Ovary (tissue), 9 donors: ENCODE measurements around the gene PSRC1. TPM values are rescaled to one million over a fixed set of nuclear protein-coding genes. Genes with fewer than 3 reads are reported as not detected.
"Not testable (repeated sequence)": the region's sequence is repeated elsewhere in the genome, so short reads cannot be mapped to it uniquely, and the experiment has no call there.

Experiments used
- DNase-seq, 5 donors: peaks; one replicate each; pipeline ENCODE4 v3.0.0-alpha.2; 2019 to 2020
- H3K27ac ChIP-seq, 2 donors: fragments of 200-600 bp; one replicate each; pipeline versions ENCODE4 v1.5.1 to v1.8.0; 2019 to 2022
- H3K27me3 ChIP-seq: fragments of 200-600 bp; one replicate; pipeline ENCODE4 v1.8.0; 2022
- H3K36me3 ChIP-seq: fragments of 200-600 bp; sonication (generic); one replicate; pipeline ENCODE4 v1.5.1; 2019
- H3K4me1 ChIP-seq: one replicate; pipeline ENCODE4 v1.8.1; 2013; ENCODE audit warnings: mild to moderate bottlenecking, moderate library complexity; ENCODE audit not compliant: insufficient read depth
- H3K4me3 ChIP-seq: fragments of 200-600 bp; sonication (generic); one replicate; pipeline ENCODE4 v1.5.1; 2017
- H3K9me3 ChIP-seq, 2 donors: fragments of 200-600 bp in 1 of 2; sonication (generic) in 1 of 2; one replicate each; pipeline versions ENCODE4 v1.5.1 to v1.8.1; 2013 to 2019; ENCODE audit warnings: mild to moderate bottlenecking in 1 of 2, moderate library complexity in 1 of 2
- EP300 ChIP-seq: sonication (generic); formaldehyde crosslinking; IDR thresholded peaks from one replicate; pipeline ENCODE4 v1.6.1; 2017; ENCODE audit warnings: antibody characterized with exemption
- POLR2A ChIP-seq: fragments of 450-650 bp; IDR thresholded peaks from one replicate; pipeline ENCODE4 v1.6.1; 2017; ENCODE audit warnings: antibody characterized with exemption, mild to moderate bottlenecking, moderate library complexity
- WGBS, 3 donors: extraction: QIAGEN DNeasy Blood & Tissue Kit in 1 of 3; methylation state at CpG; one replicate each; pipeline versions ENCODE4 v1.1.5 to v1.1.7; 2013 to 2017; 5-methylcytosine and 5-hydroxymethylcytosine counted together
- intact Hi-C, 4 donors: fragments of 100-400 bp; cut with DNase I; formaldehyde crosslinking; loops; one replicate each; pipeline versions ENCODE4 v1.11.0 to v1.15.1; 2022 to 2023
- polyA plus RNA-seq, 2 donors: library from polyadenylated mRNA; stranded (reverse); fragments of 200-250 nt in 1 of 2; fragments of 350-450 nt in 1 of 2; fragmentation: Illumina TruSeq in 1 of 2; extraction: RNeasy Lipid Tissue Mini Kit (QIAGEN cat#74804) in 1 of 2; gene quantifications; one replicate each; pipeline ENCODE4 v1.2.3, GENCODE V29; 2013 to 2014
- total RNA-seq, 7 donors: library from RNA; depleted of rRNA in 2 of 7; stranded (reverse); fragments of >200 nt in 2 of 7; fragmentation: NEBNext Ultra II Directional in 3 of 7; extraction: Animal tissue kit (Norgen Biotek cat#: 25700) in 3 of 7; gene quantifications; one replicate each; pipeline versions ENCODE4 v1.1.0 to v1.2.4, GENCODE V29; 2016 to 2023
- TF ChIP-seq, protein P1 (sequence below), 3 donors: fragments of 450-650 bp in 2 of 3; fragments of 200-600 bp in 1 of 3; IDR thresholded peaks; one replicate each; pipeline versions ENCODE4 v1.5.1 to v1.8.0; 2016 to 2022; ENCODE audit warnings: antibody characterized with exemption in 3 of 3, mild to moderate bottlenecking in 1 of 3
- donor health status: DM: no; HTN: no; CAD: no; lungs with moderate emphysema.
- donor health status: DM: no; HTN: no; CAD: no.
- donor health status: Bipolar disorder and iron deficiency.
- donor health status: DM: yes; HTN: yes; CAD: no.
- donor health status: DM: no; HTN: no; CAD: no.
- donor health status: DM: yes; HTN: yes; CAD: no.

PSRC1 gene
- total and polyA plus RNA-seq, 9 donors, result 1.0 to 8.1 (median 5.3) TPM

DNA sequence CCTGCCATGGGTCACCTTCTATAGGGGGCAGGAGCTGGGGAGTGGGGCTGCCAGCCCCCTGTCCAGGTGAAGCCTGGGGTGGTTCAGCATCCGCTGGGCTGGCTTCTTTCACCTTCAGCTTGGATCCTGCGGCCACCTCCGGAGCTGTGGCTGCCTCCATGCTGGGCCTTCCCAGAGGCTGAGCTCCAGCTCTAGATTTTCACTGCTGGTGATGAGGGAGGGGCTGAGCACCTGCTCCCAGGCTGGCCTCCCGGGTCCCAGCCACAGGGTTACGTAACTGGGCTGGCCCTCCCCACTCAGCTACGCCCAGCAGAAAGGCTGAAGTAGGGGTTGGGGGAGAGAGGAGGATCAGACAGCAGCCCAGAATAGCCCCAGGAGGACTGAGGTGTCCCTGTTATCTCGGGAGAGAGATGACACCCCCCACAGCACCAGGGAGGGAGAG lies 23.9 kb upstream of the PSRC1 start, which contains the start of gene MYBPHL:
MYBPHL (minus strand) TSS at position 180 of the 442 bp plus-strand sequence; CDS start at position 160, 20 bp downstream.
- no peak within 1 kb of the TSS for H3K4me3 ChIP-seq
- intact Hi-C loops, result loop anchor here in 1 of 4 donors (2.0 kb wide), 1 partner anchor 20 kb away; no protein-coding TSS in a partner anchor
- no peaks in the 10 kb centered on the region for H3K27me3 ChIP-seq
- TF ChIP-seq POLR2A (no peak), EP300 (no peak)
- TF ChIP-seq, protein P1, sequence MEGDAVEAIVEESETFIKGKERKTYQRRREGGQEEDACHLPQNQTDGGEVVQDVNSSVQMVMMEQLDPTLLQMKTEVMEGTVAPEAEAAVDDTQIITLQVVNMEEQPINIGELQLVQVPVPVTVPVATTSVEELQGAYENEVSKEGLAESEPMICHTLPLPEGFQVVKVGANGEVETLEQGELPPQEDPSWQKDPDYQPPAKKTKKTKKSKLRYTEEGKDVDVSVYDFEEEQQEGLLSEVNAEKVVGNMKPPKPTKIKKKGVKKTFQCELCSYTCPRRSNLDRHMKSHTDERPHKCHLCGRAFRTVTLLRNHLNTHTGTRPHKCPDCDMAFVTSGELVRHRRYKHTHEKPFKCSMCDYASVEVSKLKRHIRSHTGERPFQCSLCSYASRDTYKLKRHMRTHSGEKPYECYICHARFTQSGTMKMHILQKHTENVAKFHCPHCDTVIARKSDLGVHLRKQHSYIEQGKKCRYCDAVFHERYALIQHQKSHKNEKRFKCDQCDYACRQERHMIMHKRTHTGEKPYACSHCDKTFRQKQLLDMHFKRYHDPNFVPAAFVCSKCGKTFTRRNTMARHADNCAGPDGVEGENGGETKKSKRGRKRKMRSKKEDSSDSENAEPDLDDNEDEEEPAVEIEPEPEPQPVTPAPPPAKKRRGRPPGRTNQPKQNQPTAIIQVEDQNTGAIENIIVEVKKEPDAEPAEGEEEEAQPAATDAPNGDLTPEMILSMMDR (IDR thresholded peaks at IDR 0.05), result no peak
- WGBS, 3 donors, result 76 to 80% (median 79%) methylated on average over 5 to 7 of the region's 7 CpGs
- DNase-seq, result no peak
- H3K27ac ChIP-seq, result no peak within 1 kb of the TSS
- H3K36me3 ChIP-seq, result no peaks in the 10 kb centered on the region
- H3K4me1 ChIP-seq, result no peaks in the 10 kb centered on the region
- no peaks in the 10 kb centered on the region for H3K9me3 ChIP-seq

DNA sequence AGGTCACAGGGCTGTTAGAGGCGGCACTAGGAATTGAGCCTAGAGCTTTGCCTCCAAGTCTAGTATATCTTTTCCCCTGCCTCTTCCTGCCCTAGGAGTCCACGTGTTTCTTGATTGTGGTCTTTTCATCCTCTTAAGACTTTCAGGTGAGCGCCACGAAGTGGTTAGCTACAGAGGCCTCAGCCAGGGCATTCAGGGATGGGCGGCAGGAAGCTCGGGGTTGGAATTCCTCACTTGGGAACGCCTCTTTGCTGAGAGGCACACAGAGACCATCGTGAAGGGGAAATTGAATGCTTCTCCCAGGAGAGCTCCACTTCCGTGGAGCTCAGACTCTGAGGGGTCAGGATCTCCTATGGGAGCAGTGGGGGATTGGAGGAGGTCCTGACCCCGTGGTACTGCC lies 23.0 kb upstream of the PSRC1 start:
- H3K9me3 ChIP-seq, H3K27ac ChIP-seq, H3K36me3 ChIP-seq, DNase-seq, H3K4me3 ChIP-seq, H3K27me3 ChIP-seq, H3K4me1 ChIP-seq: not testable (repeated sequence)
- intact Hi-C loops, result loop anchor here in 1 of 4 donors (2.0 kb wide), 1 partner anchor 19 kb away; no protein-coding TSS in a partner anchor
- 35 to 50% (median 38%) methylated on average over 10 of the region's 10 CpGs for WGBS, 3 donors

DNA sequence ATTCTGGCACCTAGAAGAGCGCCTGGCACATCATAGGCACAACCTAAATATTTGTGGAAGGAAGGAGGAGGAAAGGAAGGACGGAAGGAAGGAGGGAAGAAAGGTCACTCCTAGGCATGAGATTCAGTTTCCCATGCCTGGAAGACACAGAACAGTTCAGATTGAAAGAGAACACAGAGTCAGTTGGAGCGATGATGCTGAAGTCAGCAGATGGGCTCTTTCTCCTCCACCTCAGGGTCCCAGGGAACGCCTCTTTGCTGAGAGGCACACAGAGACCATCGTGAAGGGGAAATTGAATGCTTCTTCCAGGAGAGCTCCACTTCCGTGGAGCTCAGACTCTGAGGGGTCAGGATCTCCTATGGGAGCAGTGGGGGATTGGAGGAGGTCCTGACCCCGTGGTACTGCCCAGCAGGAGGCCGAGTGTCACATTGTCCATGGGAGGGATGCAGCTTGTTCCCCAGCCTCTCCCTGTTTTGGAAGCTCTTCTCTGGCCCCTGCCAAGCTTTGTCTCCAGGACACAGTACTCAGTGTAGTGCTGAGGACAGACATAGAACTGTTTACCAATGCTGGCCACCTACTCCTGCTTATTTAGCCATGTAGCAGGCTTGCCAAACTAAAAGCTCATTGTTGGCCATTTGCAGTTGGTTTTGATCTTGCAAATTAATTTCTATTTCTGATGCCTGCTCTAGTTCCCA lies 21.4 kb upstream of the PSRC1 start:
- no peaks in the 10 kb centered on the region for H3K9me3 ChIP-seq
- H3K4me3 ChIP-seq, result no peak overlapping the region
- H3K4me1 ChIP-seq, result no peaks in the 10 kb centered on the region
- intact Hi-C loops, result no loop called here
- no peak for DNase-seq
- H3K36me3 ChIP-seq, result no peaks in the 10 kb centered on the region
- TF ChIP-seq, protein P1 (IDR thresholded peaks at IDR 0.05), result no peak
- no peak for TF ChIP-seq POLR2A
- no peak for TF ChIP-seq EP300
- H3K27ac ChIP-seq, result no peak overlapping the region
- H3K27me3 ChIP-seq, result no peaks in the 10 kb centered on the region
- WGBS, 3 donors, result 65 to 72% (median 69%) methylated on average over 8 of the region's 8 CpGs

DNA sequence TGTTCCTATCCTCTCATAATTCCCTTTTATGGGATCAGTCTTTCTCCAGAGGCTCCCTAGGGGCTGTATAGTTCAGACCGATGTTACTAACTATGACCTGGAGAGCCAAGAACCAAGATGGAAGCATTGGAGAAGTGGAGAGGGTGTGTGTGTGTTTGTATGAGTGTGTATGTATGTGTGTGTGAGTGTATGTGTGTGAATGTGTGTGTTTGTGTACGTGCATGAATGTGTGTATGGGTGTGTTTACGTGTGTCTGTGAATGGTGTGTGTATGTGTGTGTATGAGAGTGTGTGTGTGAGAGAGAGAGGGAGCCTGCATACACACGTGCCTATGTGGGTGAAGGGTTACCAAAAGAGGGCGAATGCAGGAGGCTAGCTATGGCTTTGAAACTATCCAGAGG lies 18.9 kb upstream of the PSRC1 start:
- peaks cover 1% of the 10 kb centered on the region for H3K4me1 ChIP-seq
- intact Hi-C loops, result no loop called here
- no peak overlapping the region for H3K4me3 ChIP-seq
- H3K27me3 ChIP-seq, result no peaks in the 10 kb centered on the region
- no peak overlapping the region for H3K27ac ChIP-seq
- TF ChIP-seq, protein P1 (IDR thresholded peaks at IDR 0.05), result no peak
- TF ChIP-seq EP300 (no peak), POLR2A (no peak)
- 82 to 85% (median 84%) methylated on average over 5 of the region's 5 CpGs for WGBS, 3 donors
- DNase-seq, result no peak
- no peaks in the 10 kb centered on the region for H3K36me3 ChIP-seq
- H3K9me3 ChIP-seq, result no peaks in the 10 kb centered on the region

DNA sequence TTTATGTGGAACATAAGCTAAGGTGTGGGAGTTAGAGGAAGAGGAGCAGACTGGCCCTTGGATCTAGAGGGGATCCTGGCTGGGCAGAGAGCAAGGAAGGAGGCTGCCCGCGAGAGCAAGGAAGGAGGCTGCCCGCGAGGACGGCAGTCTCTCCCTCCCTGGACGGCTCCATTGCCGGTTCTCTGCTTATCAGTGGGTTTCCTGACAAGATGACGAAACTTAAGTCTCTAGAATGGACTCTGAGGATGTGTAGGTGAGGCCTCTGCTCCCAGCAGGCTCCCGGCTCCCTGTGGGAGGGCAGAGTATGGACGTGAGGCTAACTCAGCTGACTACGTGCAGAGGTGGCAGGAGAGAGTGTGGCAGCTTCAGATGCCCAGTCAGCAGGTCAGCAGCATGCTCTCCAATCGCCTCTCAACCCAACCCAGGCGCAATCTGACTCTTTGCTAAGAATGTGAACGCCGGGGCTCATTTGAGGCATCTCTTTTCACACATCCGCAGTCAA lies 17.8 kb upstream of the PSRC1 start:
- no peak overlapping the region for H3K4me3 ChIP-seq
- peaks cover 1% of the 10 kb centered on the region for H3K4me1 ChIP-seq
- H3K9me3 ChIP-seq, result no peaks in the 10 kb centered on the region
- DNase-seq, result no peak
- TF ChIP-seq POLR2A (no peak), EP300 (no peak)
- TF ChIP-seq, protein P1 (IDR thresholded peaks at IDR 0.05), result no peak
- H3K27me3 ChIP-seq, result no peaks in the 10 kb centered on the region
- H3K36me3 ChIP-seq, result no peaks in the 10 kb centered on the region
- intact Hi-C loops, result no loop called here
- 70 to 84% (median 75%) methylated on average over 16 of the region's 16 CpGs for WGBS, 3 donors
- no peak overlapping the region for H3K27ac ChIP-seq
